PC-9 (cell line): ENCODE measurements around the gene SFI1.

ENCODE experiments used
- CTCF ChIP-seq: fragments of 200-600 bp; sonication (generic); conservative IDR thresholded peaks from 2 replicates; pipeline ENCODE4 v1.6.1; 2017; ENCODE audit warnings: mixed run types, antibody characterized with exemption, mild to moderate bottlenecking, moderate library complexity
- EZH2 ChIP-seq: fragments of 200-600 bp; sonication (generic); IDR thresholded peaks from 2 replicates; pipeline ENCODE4 v1.8.0; 2017; ENCODE audit warnings: antibody characterized with exemption, low read depth

GRCh38 chr22:31561238-31561887 lies 65.0 kb downstream of the SFI1 start:
- TF ChIP-seq CTCF (peak; percentile 90), EZH2 (no peak)
